Measurements from ENCODE around the gene BBS2.

DNA sequence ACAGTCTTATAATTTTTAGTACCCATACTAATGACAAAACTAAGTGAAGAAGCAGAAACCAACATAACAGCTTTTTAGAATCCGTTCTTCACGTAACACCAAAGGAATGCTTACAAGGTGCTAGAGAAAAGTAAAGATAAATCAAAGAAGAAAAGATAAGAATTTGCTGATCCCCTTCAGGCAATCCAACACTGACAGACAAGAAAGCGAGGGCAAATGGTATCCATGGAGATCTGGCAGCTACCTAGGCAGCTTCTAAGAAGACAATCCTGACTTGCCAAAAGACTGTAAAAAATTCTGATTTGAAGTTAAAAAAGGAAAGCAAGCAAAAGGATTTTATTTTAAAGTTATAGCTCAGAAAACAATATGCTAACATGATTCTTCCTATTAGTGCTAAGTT, 14.6 kb downstream of the BBS2 start:
- TF ChIP-seq POLR2AphosphoS5 (IDR thresholded peaks at IDR 0.05; ENCODE audit: borderline replicate concordance, low read depth, low read length) (no peak), FOXP2 (optimal IDR thresholded peaks at IDR 0.05; ENCODE audit: control extremely low read depth, extremely low read length, insufficient read depth) (no peak), EZH2 (IDR thresholded peaks at IDR 0.05) (no peak)

Data from SK-N-MC (cell line).